HG03460 (cell line): ENCODE data around the gene RGS14.

Source experiments
- ATAC-seq: cut with Tn5 transposase; IDR thresholded peaks from one replicate; pipeline ENCODE4 v1.9.1; 2021; ENCODE audit not compliant: unreplicated experiment

Gene RGS14

GRCh38 chr5:177357459-177358351 lies at the start of gene RGS14:
Gene RGS14, plus strand, starts transcription at chr5:177357924. Its CDS starts 101 bp downstream, at chr5:177358025.
- ATAC-seq = peak; percentile 90

GRCh38 chr5:177308740-177309139 lies 49.0 kb upstream of the RGS14 start:
- ATAC-seq = no peak

- no peak for ATAC-seq
Measured at GRCh38 chr5:177309351-177310191, 48.2 kb upstream of the RGS14 start.

GRCh38 chr5:177310332-177310731 lies 47.4 kb upstream of the RGS14 start:
- no peak for ATAC-seq

- no peak for ATAC-seq
Measured at GRCh38 chr5:177310757-177311391, 46.9 kb upstream of the RGS14 start.

GRCh38 chr5:177311392-177311722 lies 46.4 kb upstream of the RGS14 start:
- ATAC-seq = peak; percentile 2

- peak; percentile 69 for ATAC-seq
Measured at GRCh38 chr5:177311723-177312648, 45.7 kb upstream of the RGS14 start, which contains the start of gene MXD3. Gene MXD3, minus strand, starts transcription at chr5:177311898. Its CDS starts 68 bp downstream, at chr5:177311830.

GRCh38 chr5:177312649-177313181 lies 45.0 kb upstream of the RGS14 start:
- peak; percentile 26 for ATAC-seq

GRCh38 chr5:177313561-177314259 lies 44.0 kb upstream of the RGS14 start:
- no peak for ATAC-seq

- no peak for ATAC-seq
Measured at GRCh38 chr5:177314376-177315342, 43.1 kb upstream of the RGS14 start.

GRCh38 chr5:177315411-177315810 lies 42.3 kb upstream of the RGS14 start:
- no peak for ATAC-seq

GRCh38 chr5:177316005-177316404 lies 41.7 kb upstream of the RGS14 start:
- ATAC-seq = no peak

GRCh38 chr5:177317959-177318377 lies 39.8 kb upstream of the RGS14 start:
- no peak for ATAC-seq

GRCh38 chr5:177319913-177320588 lies 37.7 kb upstream of the RGS14 start:
- no peak for ATAC-seq

- no peak for ATAC-seq
Measured at GRCh38 chr5:177320879-177321278, 36.8 kb upstream of the RGS14 start.

GRCh38 chr5:177325868-177326381 lies 31.8 kb upstream of the RGS14 start:
- no peak for ATAC-seq
